ENCODE results near the gene VAMP1. TPM values are rescaled to one million over a fixed set of nuclear protein-coding genes. Genes with fewer than 3 reads are reported as not detected.

The VAMP1 gene
- total and polyA plus RNA-seq, 4 donors = 4.7 to 14.1 (median 6.3) TPM

DNA sequence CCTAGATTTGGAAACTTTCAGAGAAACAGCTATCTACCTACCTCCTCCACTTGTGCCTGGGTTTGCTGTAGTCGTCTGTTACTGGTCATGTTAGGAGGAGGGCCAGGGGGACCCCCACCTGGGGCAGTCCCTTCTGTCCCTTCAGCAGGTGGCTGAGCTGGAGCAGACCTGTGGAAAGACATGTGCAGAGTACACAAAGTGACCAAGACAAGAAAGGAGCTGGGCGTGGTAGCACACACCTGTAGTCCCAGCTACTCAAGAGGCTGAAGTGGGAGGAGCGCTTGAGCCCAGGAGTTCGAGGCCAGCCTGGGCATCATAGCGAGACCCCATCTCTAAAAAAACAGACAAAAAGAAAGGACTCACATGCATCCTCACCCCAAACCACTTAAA is 4.3 kb downstream of the VAMP1 start:
- H3K4me1 ChIP-seq (ENCODE audit: control insufficient read depth in 5 of 5, insufficient read depth in 5 of 5, low read length in 5 of 5) = peaks cover 4 to 12% (median 9%) of the 10 kb centered on the region in 5 donors
- ATAC-seq (ENCODE audit: insufficient read depth, low FRiP score) (no peak), DNase-seq (no peak)
- H3K9ac ChIP-seq (ENCODE audit: insufficient read depth in 1 of 2, low read length in 2 of 2) = no peak overlapping the region
- no peaks in the 10 kb centered on the region for H3K9me3 ChIP-seq (ENCODE audit: control insufficient read depth in 4 of 4, insufficient read depth in 3 of 4, low read length in 3 of 4)
- TF ChIP-seq, protein P1, sequence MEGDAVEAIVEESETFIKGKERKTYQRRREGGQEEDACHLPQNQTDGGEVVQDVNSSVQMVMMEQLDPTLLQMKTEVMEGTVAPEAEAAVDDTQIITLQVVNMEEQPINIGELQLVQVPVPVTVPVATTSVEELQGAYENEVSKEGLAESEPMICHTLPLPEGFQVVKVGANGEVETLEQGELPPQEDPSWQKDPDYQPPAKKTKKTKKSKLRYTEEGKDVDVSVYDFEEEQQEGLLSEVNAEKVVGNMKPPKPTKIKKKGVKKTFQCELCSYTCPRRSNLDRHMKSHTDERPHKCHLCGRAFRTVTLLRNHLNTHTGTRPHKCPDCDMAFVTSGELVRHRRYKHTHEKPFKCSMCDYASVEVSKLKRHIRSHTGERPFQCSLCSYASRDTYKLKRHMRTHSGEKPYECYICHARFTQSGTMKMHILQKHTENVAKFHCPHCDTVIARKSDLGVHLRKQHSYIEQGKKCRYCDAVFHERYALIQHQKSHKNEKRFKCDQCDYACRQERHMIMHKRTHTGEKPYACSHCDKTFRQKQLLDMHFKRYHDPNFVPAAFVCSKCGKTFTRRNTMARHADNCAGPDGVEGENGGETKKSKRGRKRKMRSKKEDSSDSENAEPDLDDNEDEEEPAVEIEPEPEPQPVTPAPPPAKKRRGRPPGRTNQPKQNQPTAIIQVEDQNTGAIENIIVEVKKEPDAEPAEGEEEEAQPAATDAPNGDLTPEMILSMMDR (IDR thresholded peaks at IDR 0.05; ENCODE audit: control extremely low read depth, extremely low read depth) = no peak
- H3K4me3 ChIP-seq = no peak overlapping the region
- no peak overlapping the region for H3K27ac ChIP-seq (ENCODE audit: low read depth in 1 of 2, low read length in 1 of 2)
- 91 to 94% methylated on average over 5 of the region's 5 CpGs for WGBS, 2 donors
- no peaks in the 10 kb centered on the region for H3K27me3 ChIP-seq (ENCODE audit: control insufficient read depth in 3 of 3, insufficient read depth in 3 of 3, low read length in 2 of 3)
- peaks cover 0 to 36% (median 25%) of the 10 kb centered on the region in 4 donors for H3K36me3 ChIP-seq (ENCODE audit: control insufficient read depth in 4 of 4, insufficient read depth in 4 of 4, low read length in 4 of 4)

DNA sequence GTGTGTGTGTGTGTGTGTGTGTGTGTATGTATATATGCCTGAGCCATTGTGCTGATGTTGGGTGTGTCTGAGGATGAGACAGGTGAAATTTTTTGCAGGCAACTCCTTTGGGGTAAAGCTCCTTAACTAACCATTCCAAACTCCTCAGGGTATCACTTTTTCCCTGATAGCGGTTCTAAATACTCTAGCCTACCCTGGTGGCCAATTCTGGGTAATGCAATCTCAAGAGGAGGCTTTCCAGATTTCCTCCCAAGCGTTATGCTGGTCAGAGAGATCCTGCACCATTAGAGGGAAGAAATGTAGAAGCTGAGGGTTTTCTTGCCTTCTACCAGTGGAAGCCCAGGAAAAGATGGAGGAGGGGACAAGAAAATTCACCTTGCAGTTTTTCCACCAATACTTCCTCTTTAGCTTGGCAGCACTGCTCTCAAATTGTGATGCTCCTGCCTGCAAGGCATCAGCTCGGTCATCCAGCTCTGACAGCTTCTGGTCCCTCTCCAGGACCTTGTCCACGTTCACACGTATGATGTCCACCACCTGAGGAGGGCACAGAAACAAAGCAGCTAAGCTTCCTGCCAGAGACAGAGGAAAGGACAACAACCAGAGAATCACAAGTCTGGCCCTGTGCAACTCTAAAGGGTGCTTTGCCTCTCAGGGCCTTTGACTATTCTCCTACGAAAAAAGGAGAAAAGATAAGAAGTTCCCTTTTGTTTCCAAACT is 4.9 kb downstream of the VAMP1 start:
- TF ChIP-seq, protein P1 (IDR thresholded peaks at IDR 0.05; ENCODE audit: control extremely low read depth, extremely low read depth) = peak; percentile 91
- Histone ChIP-seq H3K36me3 (ENCODE audit: control insufficient read depth in 4 of 4, insufficient read depth in 4 of 4, low read length in 4 of 4) (peaks cover 0 to 40% (median 29%) of the 10 kb centered on the region in 4 donors), H3K9ac (ENCODE audit: insufficient read depth in 1 of 2, low read length in 2 of 2) (no peak overlapping the region), H3K27ac (ENCODE audit: low read depth in 1 of 2, low read length in 1 of 2) (peak overlapping the region in 1 of 2 donors; percentile 27), H3K4me3 (no peak overlapping the region), H3K9me3 (ENCODE audit: control insufficient read depth in 4 of 4, insufficient read depth in 3 of 4, low read length in 3 of 4) (no peaks in the 10 kb centered on the region), H3K27me3 (ENCODE audit: control insufficient read depth in 3 of 3, insufficient read depth in 3 of 3, low read length in 2 of 3) (no peaks in the 10 kb centered on the region), H3K4me1 (ENCODE audit: control insufficient read depth in 5 of 5, insufficient read depth in 5 of 5, low read length in 5 of 5) (peaks cover 4 to 12% (median 9%) of the 10 kb centered on the region in 5 donors)
- WGBS, 2 donors = 46 to 49% methylated on average over 6 of the region's 6 CpGs
- ATAC-seq (ENCODE audit: insufficient read depth, low FRiP score) (peak; percentile 54), DNase-seq (peak; percentile 64 to 86 (median 81))

DNA sequence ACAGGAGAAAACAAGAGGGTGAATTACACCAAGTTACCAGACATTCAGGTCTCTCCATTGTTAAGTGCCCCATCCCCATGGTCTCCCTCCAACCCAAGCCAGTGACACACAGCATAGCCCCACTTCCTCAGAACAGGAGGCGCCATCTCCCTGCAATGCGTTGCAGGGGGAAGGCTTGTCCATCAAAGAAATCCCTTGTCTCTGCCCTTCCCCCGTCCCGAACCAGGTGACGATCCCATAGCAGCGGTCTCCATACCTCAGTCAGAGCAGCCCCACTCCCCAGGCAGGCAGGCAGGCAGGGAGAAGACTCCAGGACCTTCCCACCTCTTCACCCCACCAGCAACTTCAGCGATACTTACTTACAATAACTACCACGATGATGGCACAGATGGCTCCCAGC is 5.9 kb downstream of the VAMP1 start:
- Histone ChIP-seq H3K4me3 (no peak overlapping the region), H3K9me3 (ENCODE audit: control insufficient read depth in 4 of 4, insufficient read depth in 3 of 4, low read length in 3 of 4) (no peaks in the 10 kb centered on the region), H3K4me1 (ENCODE audit: control insufficient read depth in 5 of 5, insufficient read depth in 5 of 5, low read length in 5 of 5) (peaks cover under 1 to 8% (median 5%) of the 10 kb centered on the region in 5 donors), H3K9ac (ENCODE audit: insufficient read depth in 1 of 2, low read length in 2 of 2) (no peak overlapping the region), H3K27ac (ENCODE audit: low read depth in 1 of 2, low read length in 1 of 2) (no peak overlapping the region), H3K36me3 (ENCODE audit: control insufficient read depth in 4 of 4, insufficient read depth in 4 of 4, low read length in 4 of 4) (peaks cover 0 to 43% (median 33%) of the 10 kb centered on the region in 4 donors), H3K27me3 (ENCODE audit: control insufficient read depth in 3 of 3, insufficient read depth in 3 of 3, low read length in 2 of 3) (no peaks in the 10 kb centered on the region)
- ATAC-seq (ENCODE audit: insufficient read depth, low FRiP score) = no peak
- DNase-seq = no peak
- WGBS, 2 donors = 86 to 93% methylated on average over 8 of the region's 8 CpGs
- TF ChIP-seq, protein P1 (IDR thresholded peaks at IDR 0.05; ENCODE audit: control extremely low read depth, extremely low read depth) = no peak
